T-helper 1 cell treated with Interleukin-12 subunit alpha and Interleukin-12 subunit beta and Interleukin-4 antibody, amounts not matched to agents 30 μg/mL and 1 μg/mL, for 36 hours (primary cell): ENCODE results near the gene C5orf52.
"Not testable (repeated sequence)": the region's sequence is repeated elsewhere in the genome, so short reads cannot be mapped to it uniquely, and the experiment has no call there.

ENCODE experiments used
- H3K27ac Mint-ChIP-seq: one replicate; pipeline ENCODE4 v1.8.0; 2021; ENCODE audit warnings: mild to moderate bottlenecking, mixed read lengths
- H3K27me3 Mint-ChIP-seq: one replicate; pipeline ENCODE4 v1.8.0; 2021; ENCODE audit warnings: low read depth, mixed read lengths
- H3K36me3 Mint-ChIP-seq: one replicate; pipeline ENCODE4 v1.8.0; 2021; ENCODE audit warnings: low read depth, mixed read lengths
- H3K4me1 Mint-ChIP-seq: one replicate; pipeline ENCODE4 v1.8.0; 2021; ENCODE audit warnings: low read depth, mixed read lengths
- H3K4me3 Mint-ChIP-seq: one replicate; pipeline ENCODE4 v1.8.0; 2021; ENCODE audit warnings: mild to moderate bottlenecking, moderate library complexity, mixed read lengths
- H3K9me3 Mint-ChIP-seq: one replicate; pipeline ENCODE4 v1.8.0; 2021; ENCODE audit warnings: mixed read lengths

The C5orf52 gene

GRCh38 chr5:157690690-157691433 lies 19.5 kb downstream of the C5orf52 start:
- no peaks in the 10 kb centered on the region for H3K36me3 Mint-ChIP-seq
- H3K4me1 Mint-ChIP-seq = no peaks in the 10 kb centered on the region
- H3K27ac Mint-ChIP-seq = no peak overlapping the region
- H3K27me3 Mint-ChIP-seq = peaks cover 3% of the 10 kb centered on the region
- H3K9me3 Mint-ChIP-seq = peaks cover 10% of the 10 kb centered on the region
- no peak overlapping the region for H3K4me3 Mint-ChIP-seq

GRCh38 chr5:157693816-157694215 lies 22.5 kb downstream of the C5orf52 start:
- not testable (repeated sequence) for H3K27ac Mint-ChIP-seq, H3K27me3 Mint-ChIP-seq, H3K4me1 Mint-ChIP-seq, H3K4me3 Mint-ChIP-seq, H3K36me3 Mint-ChIP-seq
- H3K9me3 Mint-ChIP-seq = peaks cover 23% of the 10 kb centered on the region

DNA sequence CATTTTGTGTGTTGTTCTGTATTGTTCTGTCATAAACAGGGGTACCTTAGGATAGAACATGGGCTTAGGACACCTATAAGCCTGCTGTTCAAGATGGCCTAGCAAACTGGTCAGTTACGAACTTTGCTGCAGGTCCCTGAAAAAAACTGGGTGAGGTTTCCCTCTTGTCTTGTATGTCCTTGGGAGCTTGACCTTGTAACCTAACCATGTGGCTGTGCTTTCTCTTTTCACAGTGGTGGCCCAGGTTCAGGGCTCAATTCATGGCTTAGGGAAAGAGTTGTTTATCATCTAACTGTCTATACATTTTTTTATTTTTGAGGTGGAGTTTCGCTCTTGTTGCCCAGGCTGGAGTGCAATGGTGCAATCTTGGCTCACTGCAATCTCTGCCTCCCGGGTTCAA lies 24.8 kb downstream of the C5orf52 start:
- H3K9me3 Mint-ChIP-seq = peaks cover 34% of the 10 kb centered on the region
- not testable (repeated sequence) for H3K27ac Mint-ChIP-seq, H3K4me1 Mint-ChIP-seq, H3K4me3 Mint-ChIP-seq, H3K27me3 Mint-ChIP-seq, H3K36me3 Mint-ChIP-seq

DNA sequence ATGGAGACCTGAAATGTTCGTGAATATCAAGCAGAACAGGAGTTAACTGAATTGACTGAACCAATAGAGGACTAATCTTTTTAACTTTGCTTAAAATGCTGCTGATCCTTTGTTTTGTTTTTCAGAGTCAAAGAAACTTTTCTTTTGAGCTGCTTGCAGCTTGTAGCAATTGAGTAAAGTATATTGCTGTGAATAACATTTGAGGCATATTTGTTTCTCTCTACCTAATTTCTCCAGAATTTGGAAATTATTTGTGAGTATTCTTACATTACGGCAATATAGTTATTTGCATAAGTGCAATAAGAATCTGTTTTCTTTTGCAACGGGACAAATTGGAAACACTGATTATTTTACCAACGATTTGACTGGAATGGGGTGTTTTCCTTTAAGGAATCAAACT lies 27.3 kb downstream of the C5orf52 start:
- H3K4me3 Mint-ChIP-seq, H3K27ac Mint-ChIP-seq, H3K4me1 Mint-ChIP-seq, H3K27me3 Mint-ChIP-seq, H3K36me3 Mint-ChIP-seq: not testable (repeated sequence)
- H3K9me3 Mint-ChIP-seq = peaks cover 32% of the 10 kb centered on the region

DNA sequence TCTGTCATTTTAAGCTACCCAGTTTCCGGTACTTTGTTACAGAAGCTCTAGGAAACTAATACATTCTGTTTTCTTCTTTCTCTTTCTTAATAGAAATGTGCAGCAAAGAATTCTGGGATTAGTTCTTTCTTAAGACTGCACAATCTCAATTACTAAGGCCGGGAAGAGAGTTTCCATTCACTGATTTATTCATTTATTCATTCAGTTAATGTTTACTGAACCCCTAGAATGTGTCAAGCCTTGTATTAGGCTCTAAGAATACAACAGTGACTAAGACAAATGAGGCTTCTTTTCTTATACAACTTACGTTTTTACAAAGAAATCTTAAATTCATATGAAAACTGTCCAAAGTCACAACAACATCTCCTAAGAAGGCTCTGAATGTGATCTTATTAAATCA lies 32.4 kb downstream of the C5orf52 start:
- peaks cover 24% of the 10 kb centered on the region for H3K27me3 Mint-ChIP-seq
- H3K9me3 Mint-ChIP-seq = peaks cover 19% of the 10 kb centered on the region
- H3K4me1 Mint-ChIP-seq = no peaks in the 10 kb centered on the region
- H3K27ac Mint-ChIP-seq = no peak overlapping the region
- peaks cover 2% of the 10 kb centered on the region for H3K36me3 Mint-ChIP-seq
- H3K4me3 Mint-ChIP-seq = no peak overlapping the region

DNA sequence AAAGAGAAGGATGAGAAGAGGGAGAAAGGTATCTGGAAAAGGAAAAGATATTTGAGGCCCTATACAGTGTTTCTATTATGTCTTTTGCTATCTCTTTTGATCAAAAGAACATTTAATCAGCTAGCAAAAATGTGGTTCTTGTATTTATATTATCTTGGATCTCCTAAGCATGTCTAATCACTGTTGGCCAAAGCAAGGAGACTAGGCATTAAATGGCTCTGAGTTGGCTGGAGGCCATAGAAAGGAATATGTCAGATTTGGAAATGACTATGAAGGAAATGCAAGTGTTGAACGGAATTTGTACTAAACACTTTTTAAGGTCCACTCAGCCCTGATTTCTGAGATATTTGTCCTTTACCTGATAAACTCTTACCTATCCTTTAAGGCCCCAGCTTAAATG lies 37.5 kb downstream of the C5orf52 start:
- Mint-ChIP-seq H3K27ac (no peak overlapping the region), H3K9me3 (no peaks in the 10 kb centered on the region), H3K27me3 (peaks cover 15% of the 10 kb centered on the region), H3K36me3 (peaks cover 3% of the 10 kb centered on the region), H3K4me3 (no peak overlapping the region), H3K4me1 (peaks cover 8% of the 10 kb centered on the region)

DNA sequence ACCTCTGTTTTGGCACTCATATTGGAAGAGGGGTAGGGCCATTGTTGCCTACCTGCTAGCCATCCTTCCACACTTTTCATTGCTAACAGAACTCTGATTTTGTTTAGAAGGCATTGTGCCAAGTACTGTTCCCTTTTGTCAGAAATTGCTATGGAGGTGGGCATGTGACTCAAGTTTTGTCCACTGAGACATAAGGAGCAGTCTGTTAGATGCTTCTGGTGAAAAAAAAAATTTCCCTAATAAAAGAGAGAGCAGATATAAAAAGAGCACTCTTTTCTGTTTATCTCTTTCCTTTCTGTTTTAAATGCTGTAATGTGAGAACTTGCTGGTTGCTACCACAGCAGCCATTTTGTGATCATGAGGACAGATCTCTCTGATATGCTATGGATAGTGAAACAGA lies 38.0 kb downstream of the C5orf52 start:
- Mint-ChIP-seq H3K4me3 (no peak overlapping the region), H3K27me3 (peaks cover 10% of the 10 kb centered on the region), H3K4me1 (peaks cover 12% of the 10 kb centered on the region), H3K9me3 (no peaks in the 10 kb centered on the region), H3K27ac (no peak overlapping the region), H3K36me3 (peaks cover 3% of the 10 kb centered on the region)

- Mint-ChIP-seq H3K4me1 (peaks cover 19% of the 10 kb centered on the region), H3K9me3 (no peaks in the 10 kb centered on the region), H3K36me3 (peaks cover 3% of the 10 kb centered on the region), H3K4me3 (no peak overlapping the region), H3K27me3 (no peaks in the 10 kb centered on the region), H3K27ac (no peak overlapping the region)
Observed at GRCh38 chr5:157710431-157710830, 39.1 kb downstream of the C5orf52 start.

- Mint-ChIP-seq H3K9me3 (no peaks in the 10 kb centered on the region), H3K4me1 (peaks cover 19% of the 10 kb centered on the region), H3K4me3 (no peak overlapping the region), H3K27ac (no peak overlapping the region), H3K36me3 (peaks cover 3% of the 10 kb centered on the region), H3K27me3 (no peaks in the 10 kb centered on the region)
Observed at GRCh38 chr5:157710882-157711281, 39.5 kb downstream of the C5orf52 start.

- Mint-ChIP-seq H3K27me3 (no peaks in the 10 kb centered on the region), H3K27ac (no peak overlapping the region), H3K9me3 (no peaks in the 10 kb centered on the region), H3K36me3 (peaks cover 3% of the 10 kb centered on the region), H3K4me3 (no peak overlapping the region), H3K4me1 (peaks cover 40% of the 10 kb centered on the region)
Observed at GRCh38 chr5:157713830-157714595, 42.7 kb downstream of the C5orf52 start.

DNA sequence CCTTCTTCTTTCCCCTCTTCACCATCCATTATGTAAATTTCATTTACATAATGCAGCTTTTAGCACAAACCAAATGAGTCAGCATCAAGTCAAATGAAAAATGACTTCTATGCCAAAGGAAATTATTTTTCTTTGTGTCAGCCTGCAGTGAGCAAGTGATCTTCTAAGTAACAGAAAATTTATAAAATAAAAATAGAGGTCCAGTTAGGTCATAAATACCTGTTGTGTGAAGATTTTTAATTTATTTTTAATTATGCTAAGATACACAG lies 43.2 kb downstream of the C5orf52 start:
- Mint-ChIP-seq H3K4me3 (no peak overlapping the region), H3K4me1 (peaks cover 40% of the 10 kb centered on the region), H3K9me3 (no peaks in the 10 kb centered on the region), H3K27ac (no peak overlapping the region), H3K27me3 (no peaks in the 10 kb centered on the region), H3K36me3 (peaks cover under 1% of the 10 kb centered on the region)

- no peaks in the 10 kb centered on the region for H3K9me3 Mint-ChIP-seq
- peak overlapping the region; percentile 65 for H3K27ac Mint-ChIP-seq
- no peaks in the 10 kb centered on the region for H3K27me3 Mint-ChIP-seq
- H3K36me3 Mint-ChIP-seq = peaks cover 1% of the 10 kb centered on the region
- peaks cover 38% of the 10 kb centered on the region for H3K4me1 Mint-ChIP-seq
- H3K4me3 Mint-ChIP-seq = no peak overlapping the region
Observed at GRCh38 chr5:157718519-157718918, 47.2 kb downstream of the C5orf52 start.

DNA sequence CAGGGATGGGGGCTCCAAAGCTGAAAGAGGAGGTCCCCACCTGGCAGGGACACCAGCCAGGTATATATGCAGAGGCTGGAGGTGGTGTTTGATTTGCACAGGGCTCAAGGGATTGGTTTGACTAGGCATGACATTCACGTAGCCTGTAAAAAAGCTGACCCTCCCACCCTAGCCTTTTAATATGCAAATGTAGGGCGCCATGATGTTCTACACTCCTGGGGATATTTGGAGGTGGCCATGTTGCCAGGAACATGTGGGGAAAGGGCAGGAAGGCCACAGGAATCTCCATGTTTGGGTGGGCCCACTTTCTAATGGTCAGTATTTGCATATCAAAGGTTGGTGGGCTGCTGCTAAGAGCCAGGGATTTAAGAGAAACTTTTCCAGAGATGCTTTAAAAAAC lies 47.9 kb downstream of the C5orf52 start:
- no peaks in the 10 kb centered on the region for H3K9me3 Mint-ChIP-seq
- peaks cover 31% of the 10 kb centered on the region for H3K4me1 Mint-ChIP-seq
- H3K27me3 Mint-ChIP-seq = no peaks in the 10 kb centered on the region
- H3K27ac Mint-ChIP-seq = no peak overlapping the region
- peaks cover 1% of the 10 kb centered on the region for H3K36me3 Mint-ChIP-seq
- H3K4me3 Mint-ChIP-seq = no peak overlapping the region

GRCh38 chr5:157721159-157721558 lies 49.8 kb downstream of the C5orf52 start:
- H3K27me3 Mint-ChIP-seq = no peaks in the 10 kb centered on the region
- H3K27ac Mint-ChIP-seq = no peak overlapping the region
- H3K9me3 Mint-ChIP-seq = peaks cover 6% of the 10 kb centered on the region
- peaks cover 21% of the 10 kb centered on the region for H3K4me1 Mint-ChIP-seq
- H3K36me3 Mint-ChIP-seq = peaks cover 1% of the 10 kb centered on the region
- no peak overlapping the region for H3K4me3 Mint-ChIP-seq

GRCh38 chr5:157722895-157723294 lies 51.6 kb downstream of the C5orf52 start:
- not testable (repeated sequence) for H3K36me3 Mint-ChIP-seq, H3K27me3 Mint-ChIP-seq, H3K9me3 Mint-ChIP-seq, H3K4me3 Mint-ChIP-seq, H3K4me1 Mint-ChIP-seq, H3K27ac Mint-ChIP-seq
